MM.1S (cell line): ENCODE results near the gene CLEC4M.

ENCODE experiments used
- DNase-seq: peaks from one replicate; pipeline ENCODE4 v3.0.0-alpha.2; 2015
- H2AFZ ChIP-seq: fragments of 300-600 bp; sonication (generic); 2 replicates; pipeline ENCODE4 v1.6.0; 2016; ENCODE audit warnings: antibody characterized with exemption, low read length
- H3F3A ChIP-seq: fragments of 300-600 bp; sonication (generic); 2 replicates; pipeline ENCODE4 v1.6.1; 2016; ENCODE audit warnings: mild to moderate bottlenecking, antibody characterized with exemption, low read length, moderate library complexity, mixed read lengths; ENCODE audit not compliant: insufficient read depth
- H3K27ac ChIP-seq: fragments of 300-600 bp; sonication (generic); 2 replicates; pipeline ENCODE4 v1.5.1; 2016; ENCODE audit warnings: mild to moderate bottlenecking, low read length
- H3K27me3 ChIP-seq: fragments of 300-600 bp; sonication (generic); replicated peaks from 2 replicates; pipeline ENCODE4 v1.6.0; 2016; ENCODE audit warnings: low read length; ENCODE audit not compliant: insufficient read depth
- H3K36me3 ChIP-seq: fragments of 300-600 bp; sonication (generic); replicated peaks from 2 replicates; pipeline ENCODE4 v1.6.1; 2016; ENCODE audit warnings: mild to moderate bottlenecking, low read length, mixed read lengths; ENCODE audit not compliant: insufficient read depth
- H3K4me1 ChIP-seq: fragments of 300-600 bp; sonication (generic); 2 replicates; pipeline ENCODE4 v1.6.1; 2016; ENCODE audit warnings: low read length, mixed read lengths
- H3K4me2 ChIP-seq: fragments of 300-600 bp; sonication (generic); 2 replicates; pipeline ENCODE4 v1.6.0; 2016; ENCODE audit warnings: low read depth, low read length
- H3K4me3 ChIP-seq: fragments of 300-600 bp; sonication (generic); 2 replicates; pipeline ENCODE4 v1.5.1; 2016; ENCODE audit warnings: low read length, mixed read lengths
- H3K79me2 ChIP-seq: fragments of 300-600 bp; sonication (generic); 2 replicates; pipeline ENCODE4 v1.6.1; 2016; ENCODE audit warnings: mixed run types, low read length, mixed read lengths
- H3K9ac ChIP-seq: fragments of 300-600 bp; sonication (generic); 2 replicates; pipeline ENCODE4 v1.6.1; 2016; ENCODE audit warnings: low read length, mixed read lengths
- H3K9me2 ChIP-seq: fragments of 300-600 bp; sonication (generic); replicated peaks from 2 replicates; pipeline ENCODE4 v1.6.1; 2016; ENCODE audit warnings: mild to moderate bottlenecking, low read length, mixed read lengths; ENCODE audit not compliant: insufficient read depth
- H3K9me3 ChIP-seq: fragments of 300-600 bp; sonication (generic); replicated peaks from 2 replicates; pipeline ENCODE4 v1.6.1; 2016; ENCODE audit warnings: mild to moderate bottlenecking, low read length, mixed read lengths; ENCODE audit not compliant: insufficient read depth
- H4K20me1 ChIP-seq: fragments of 300-600 bp; sonication (generic); 2 replicates; pipeline ENCODE4 v1.6.1; 2016; ENCODE audit warnings: mild to moderate bottlenecking, low read length, moderate library complexity, mixed read lengths; ENCODE audit not compliant: insufficient read depth
- CTCF ChIP-seq: fragments of 300-600 bp; sonication (generic); IDR thresholded peaks from 2 replicates; pipeline ENCODE4 v1.5.1; 2016; ENCODE audit warnings: antibody characterized with exemption, low read length, mixed read lengths
- EZH2 ChIP-seq: fragments of 300-600 bp; sonication (generic); optimal IDR thresholded peaks from 2 replicates; pipeline ENCODE3; 2017; ENCODE audit warnings: low read depth, mild to moderate bottlenecking, antibody characterized with exemption, low read length, mixed read lengths
- EZH2phosphoT487 ChIP-seq: fragments of 300-600 bp; sonication (generic); IDR thresholded peaks from 2 replicates; pipeline ENCODE4 v1.6.1; 2018; ENCODE audit warnings: antibody characterized with exemption, low read length

The CLEC4M gene

GRCh38 chr19:7788178-7788932, 25.3 kb downstream of the CLEC4M start:
- Histone ChIP-seq H3K36me3 (no peaks in the 10 kb centered on the region), H3K4me2 (no peak overlapping the region), H3K4me3 (no peak overlapping the region), H3K4me1 (no peaks in the 10 kb centered on the region), H3K79me2 (no peaks in the 10 kb centered on the region), H3K27ac (no peak overlapping the region), H3K9me3 (no peaks in the 10 kb centered on the region), H3K27me3 (peaks cover 95% of the 10 kb centered on the region), H2AFZ (no peak overlapping the region), H3F3A (no peaks in the 10 kb centered on the region), H3K9me2 (no peaks in the 10 kb centered on the region), H3K9ac (no peak overlapping the region), H4K20me1 (no peaks in the 10 kb centered on the region)
- TF ChIP-seq CTCF (no peak), EZH2phosphoT487 (no peak), EZH2 (no peak)
- no peak for DNase-seq

GRCh38 chr19:7788933-7789323, 25.9 kb downstream of the CLEC4M start:
- Histone ChIP-seq H3K9me3 (no peaks in the 10 kb centered on the region), H3K27me3 (peaks cover 95% of the 10 kb centered on the region), H3K4me3 (no peak overlapping the region), H2AFZ (no peak overlapping the region), H3K79me2 (no peaks in the 10 kb centered on the region), H3K9ac (no peak overlapping the region), H3K4me2 (no peak overlapping the region), H3F3A (no peaks in the 10 kb centered on the region), H3K36me3 (no peaks in the 10 kb centered on the region), H3K9me2 (no peaks in the 10 kb centered on the region), H3K27ac (no peak overlapping the region), H4K20me1 (no peaks in the 10 kb centered on the region), H3K4me1 (no peaks in the 10 kb centered on the region)
- DNase-seq: no peak
- TF ChIP-seq EZH2phosphoT487 (no peak), EZH2 (no peak), CTCF (no peak)

GRCh38 chr19:7789447-7789846, 26.4 kb downstream of the CLEC4M start:
- no peaks in the 10 kb centered on the region for H3K36me3 ChIP-seq
- H3K27me3 ChIP-seq: peaks cover 95% of the 10 kb centered on the region
- TF ChIP-seq EZH2phosphoT487 (no peak), EZH2 (no peak), CTCF (no peak)
- no peaks in the 10 kb centered on the region for H3K9me2 ChIP-seq
- H3K9me3 ChIP-seq: no peaks in the 10 kb centered on the region
- no peaks in the 10 kb centered on the region for H4K20me1 ChIP-seq
- DNase-seq: no peak
- H2AFZ ChIP-seq: no peak overlapping the region
- no peak overlapping the region for H3K4me3 ChIP-seq
- no peaks in the 10 kb centered on the region for H3F3A ChIP-seq
- no peaks in the 10 kb centered on the region for H3K4me1 ChIP-seq
- H3K4me2 ChIP-seq: no peak overlapping the region
- H3K79me2 ChIP-seq: no peaks in the 10 kb centered on the region
- no peak overlapping the region for H3K9ac ChIP-seq
- H3K27ac ChIP-seq: no peak overlapping the region
